PC-9 (cell line): ENCODE data around the gene SERPINE1. TPM values are rescaled to one million over a fixed set of nuclear protein-coding genes. Genes with fewer than 3 reads are reported as not detected.
"Not testable (repeated sequence)": the region's sequence is repeated elsewhere in the genome, so short reads cannot be mapped to it uniquely, and the experiment has no call there.

Experiments used
- BruUV-seq: library from RNA; stranded (reverse); fragments of 400-500 nt; replicated peaks from 2 replicates; lab custom pipeline; 2021; lab: Mats Ljungman, UMichigan
- CTCF ChIA-PET: fragments of 300-600 bp; sonication (Branson Sonifier 250); formaldehyde crosslinking; loops from one replicate; lab custom pipeline; 2022; ENCODE audit warnings: antibody characterized with exemption; lab: Charles Lee
- POLR2A ChIA-PET: fragments of 300-600 bp; sonication (Branson Sonifier 250); formaldehyde crosslinking; loops from one replicate; lab custom pipeline; 2022; ENCODE audit warnings: antibody characterized with exemption; ENCODE audit not compliant: unreplicated experiment; lab: Charles Lee
- DNase-seq, 2 experiments: peaks; one replicate each; pipeline versions ENCODE4 v3.0.0 to v3.0.0-alpha.2; 2015 to 2022; ENCODE audit warnings: mixed read lengths in 1 of 2
- H2AFZ ChIP-seq: fragments of 200-600 bp; sonication (generic); 2 replicates; pipeline ENCODE4 v1.8.1; 2017; ENCODE audit warnings: antibody characterized with exemption
- H3F3A ChIP-seq: fragments of 200-600 bp; sonication (generic); 2 replicates; pipeline ENCODE4 v1.8.1; 2017; ENCODE audit warnings: antibody characterized with exemption, mild to moderate bottlenecking, low read depth; ENCODE audit not compliant: insufficient read depth
- H3K27ac ChIP-seq: fragments of 200-600 bp; sonication (generic); 2 replicates; pipeline ENCODE4 v1.6.1; 2016; ENCODE audit warnings: mixed run types
- H3K27me3 ChIP-seq: fragments of 200-600 bp; sonication (generic); 2 replicates; pipeline ENCODE4 v1.6.1; 2016; ENCODE audit warnings: low read depth, mixed run types; ENCODE audit not compliant: insufficient read depth
- H3K36me3 ChIP-seq: fragments of 200-600 bp; sonication (generic); 2 replicates; pipeline ENCODE4 v1.6.1; 2016; ENCODE audit warnings: low read depth, mixed run types
- H3K4me1 ChIP-seq: fragments of 200-600 bp; sonication (generic); replicated peaks from 2 replicates; pipeline ENCODE4 v1.6.1; 2016; ENCODE audit warnings: mixed run types; ENCODE audit not compliant: insufficient read depth
- H3K4me2 ChIP-seq: fragments of 200-600 bp; sonication (generic); 2 replicates; pipeline ENCODE4 v1.6.1; 2017; ENCODE audit warnings: mixed run types
- H3K4me3 ChIP-seq: fragments of 200-600 bp; sonication (generic); 2 replicates; pipeline ENCODE4 v1.6.1; 2016; ENCODE audit warnings: mixed run types
- H3K79me2 ChIP-seq: fragments of 200-600 bp; sonication (generic); 2 replicates; pipeline ENCODE4 v1.6.1; 2017; ENCODE audit warnings: low read depth, mixed run types
- H3K9me2 ChIP-seq: fragments of 200-600 bp; sonication (generic); 2 replicates; pipeline ENCODE4 v1.8.1; 2017; ENCODE audit warnings: mild to moderate bottlenecking; ENCODE audit not compliant: insufficient read depth
- H3K9me3 ChIP-seq: fragments of 200-600 bp; sonication (generic); 2 replicates; pipeline ENCODE4 v1.8.1; 2016; ENCODE audit warnings: low read depth; ENCODE audit not compliant: insufficient read depth
- H4K20me1 ChIP-seq: fragments of 200-600 bp; sonication (generic); 2 replicates; pipeline ENCODE4 v1.8.1; 2017; ENCODE audit not compliant: insufficient read depth
- EZH2 ChIP-seq: fragments of 200-600 bp; sonication (generic); IDR thresholded peaks from 2 replicates; pipeline ENCODE4 v1.8.0; 2017; ENCODE audit warnings: antibody characterized with exemption, low read depth
- intact Hi-C: fragments of 100-400 bp; cut with micrococcal nuclease; formaldehyde crosslinking; loops from one replicate; pipeline ENCODE4 v1.10.0; 2022; ENCODE audit not compliant: unreplicated experiment
- total RNA-seq: library from RNA; stranded (reverse); gene quantifications from 2 replicates; pipeline ENCODE4 v1.2.3, GENCODE V29; 2021
- TF ChIP-seq, protein P1 (sequence below): fragments of 200-600 bp; sonication (generic); conservative IDR thresholded peaks from 2 replicates; pipeline ENCODE4 v1.6.1; 2017; ENCODE audit warnings: mixed run types, antibody characterized with exemption, mild to moderate bottlenecking, moderate library complexity

Gene SERPINE1
- total RNA-seq, 1 experiment from 2014 or later = 36.2 TPM

DNA sequence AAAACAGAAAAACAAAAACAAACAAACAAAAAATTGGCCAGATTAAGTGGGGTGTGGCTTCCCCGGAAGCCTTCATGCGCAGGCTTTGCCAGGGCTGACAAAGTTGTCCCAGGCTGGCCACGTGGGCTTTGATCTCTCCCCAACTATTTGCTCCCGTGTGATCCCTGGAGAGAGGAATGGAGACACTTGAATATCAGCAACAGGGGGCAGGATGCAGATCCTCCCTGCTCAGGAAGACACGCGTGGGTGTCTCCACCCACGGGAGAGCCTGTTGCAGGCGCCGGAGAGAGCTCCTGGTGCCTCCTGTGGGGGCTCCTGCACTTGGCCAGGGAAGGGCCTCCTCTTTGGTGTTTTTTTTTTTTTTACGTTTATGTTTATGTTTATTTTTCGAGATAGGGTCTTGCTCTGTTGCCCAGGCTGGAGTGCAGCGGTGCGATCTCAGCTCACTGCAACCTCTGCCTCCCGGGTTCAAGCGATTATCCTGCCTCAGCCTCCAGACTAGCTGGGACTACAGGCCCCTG, 22.7 kb upstream of the SERPINE1 start:
- Histone ChIP-seq H4K20me1 (no peaks in the 10 kb centered on the region), H2AFZ (no peak overlapping the region), H3K27ac (peak overlapping the region; percentile 74), H3F3A (peaks cover 64% of the 10 kb centered on the region), H3K36me3 (no peaks in the 10 kb centered on the region), H3K27me3 (no peaks in the 10 kb centered on the region), H3K4me2 (no peak overlapping the region), H3K79me2 (peaks cover 19% of the 10 kb centered on the region; the same call in 1 of the 2 replicates), H3K4me3 (no peak overlapping the region), H3K9me3 (no peaks in the 10 kb centered on the region), H3K4me1 (peaks cover 77% of the 10 kb centered on the region), H3K9me2 (no peaks in the 10 kb centered on the region)
- DNase-seq = no peak
- BruUV-seq = no TSS peak
- intact Hi-C loops = no loop called here
- TF ChIP-seq EZH2 = no peak
- TF ChIP-seq, protein P1, sequence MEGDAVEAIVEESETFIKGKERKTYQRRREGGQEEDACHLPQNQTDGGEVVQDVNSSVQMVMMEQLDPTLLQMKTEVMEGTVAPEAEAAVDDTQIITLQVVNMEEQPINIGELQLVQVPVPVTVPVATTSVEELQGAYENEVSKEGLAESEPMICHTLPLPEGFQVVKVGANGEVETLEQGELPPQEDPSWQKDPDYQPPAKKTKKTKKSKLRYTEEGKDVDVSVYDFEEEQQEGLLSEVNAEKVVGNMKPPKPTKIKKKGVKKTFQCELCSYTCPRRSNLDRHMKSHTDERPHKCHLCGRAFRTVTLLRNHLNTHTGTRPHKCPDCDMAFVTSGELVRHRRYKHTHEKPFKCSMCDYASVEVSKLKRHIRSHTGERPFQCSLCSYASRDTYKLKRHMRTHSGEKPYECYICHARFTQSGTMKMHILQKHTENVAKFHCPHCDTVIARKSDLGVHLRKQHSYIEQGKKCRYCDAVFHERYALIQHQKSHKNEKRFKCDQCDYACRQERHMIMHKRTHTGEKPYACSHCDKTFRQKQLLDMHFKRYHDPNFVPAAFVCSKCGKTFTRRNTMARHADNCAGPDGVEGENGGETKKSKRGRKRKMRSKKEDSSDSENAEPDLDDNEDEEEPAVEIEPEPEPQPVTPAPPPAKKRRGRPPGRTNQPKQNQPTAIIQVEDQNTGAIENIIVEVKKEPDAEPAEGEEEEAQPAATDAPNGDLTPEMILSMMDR = no peak
- ChIA-PET CTCF (no interaction called here), POLR2A (interaction anchor here (0.6 to 0.7 kb wide), 2 partner anchors 13 to 23 kb away, joined by 4 to 5 read pairs; partner anchors contain the start of gene SERPINE1)

DNA sequence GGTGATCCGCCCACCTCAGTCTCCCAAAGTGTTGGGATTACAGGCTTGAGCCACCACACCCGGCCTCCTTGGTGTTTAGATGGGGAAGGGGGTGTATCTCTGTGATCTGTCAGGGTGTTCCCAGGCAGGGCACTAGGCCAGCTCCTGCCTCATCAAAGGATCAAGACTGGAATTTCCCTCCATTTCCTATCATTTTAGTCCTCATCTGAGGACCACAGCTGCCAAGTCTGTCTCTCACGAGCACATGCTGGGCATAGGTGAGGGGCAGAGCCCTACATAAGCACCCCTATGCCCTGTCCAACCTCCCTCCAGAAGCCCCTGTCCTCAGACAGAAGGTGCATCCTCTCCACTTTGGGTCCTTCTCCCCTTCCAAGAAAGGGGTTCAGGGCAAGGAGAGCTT, 22.1 kb upstream of the SERPINE1 start:
- POLR2A ChIA-PET = interaction anchor here (0.6 kb wide), 1 partner anchor 22 kb away, joined by 4 read pairs; the partner anchor contains the start of gene SERPINE1

DNA sequence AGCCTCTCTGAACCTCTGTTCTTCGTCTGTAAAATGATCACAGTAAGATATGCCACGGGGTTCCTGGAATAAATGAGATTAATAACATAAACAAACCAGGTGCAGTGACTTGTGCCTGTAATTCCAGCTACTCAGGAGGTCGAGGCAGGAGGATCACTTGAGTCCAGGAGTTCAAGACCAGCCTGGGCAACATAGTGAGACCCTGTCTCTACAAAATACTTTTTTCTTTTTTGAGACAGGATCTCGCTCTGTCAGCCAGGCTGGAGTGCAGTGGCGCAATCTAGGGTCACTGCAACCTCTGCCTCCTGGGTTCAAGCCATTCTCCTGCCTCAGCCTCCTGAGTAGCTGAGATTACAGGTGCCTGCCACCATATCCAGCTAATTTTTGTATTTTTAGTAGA, 21.7 kb upstream of the SERPINE1 start:
- POLR2A ChIA-PET, H3K4me2 ChIP-seq: not testable (repeated sequence)

More for the DNA sequence above, 22.1 kb upstream of the SERPINE1 start:
- Histone ChIP-seq H3K36me3 (no peaks in the 10 kb centered on the region), H3K27ac (no peak overlapping the region), H3K9me3 (no peaks in the 10 kb centered on the region), H3K9me2 (no peaks in the 10 kb centered on the region), H3F3A (peaks cover 64% of the 10 kb centered on the region), H3K79me2 (peaks cover 19% of the 10 kb centered on the region; the same call in 1 of the 2 replicates), H3K4me2 (no peak overlapping the region), H2AFZ (no peak overlapping the region), H3K4me3 (no peak overlapping the region), H4K20me1 (no peaks in the 10 kb centered on the region), H3K4me1 (peaks cover 77% of the 10 kb centered on the region), H3K27me3 (no peaks in the 10 kb centered on the region)
- BruUV-seq = no TSS peak
- TF ChIP-seq, protein P1 = no peak
- TF ChIP-seq EZH2 = no peak
- intact Hi-C loops = no loop called here
- CTCF ChIA-PET = no interaction called here
- DNase-seq = no peak

More for the DNA sequence above, 21.7 kb upstream of the SERPINE1 start:
- intact Hi-C loops, H4K20me1 ChIP-seq, H3K9me3 ChIP-seq, H3K36me3 ChIP-seq, DNase-seq, H3K27ac ChIP-seq, BruUV-seq, H3K27me3 ChIP-seq, H2AFZ ChIP-seq, H3K4me3 ChIP-seq, H3K9me2 ChIP-seq: not testable (repeated sequence)
- CTCF ChIA-PET = interaction anchor here (0.6 kb wide), 1 partner anchor 32 kb away, joined by 3 read pairs; no protein-coding TSS in a partner anchor
- H3F3A ChIP-seq = peaks cover 66% of the 10 kb centered on the region
- H3K79me2 ChIP-seq = peaks cover 19% of the 10 kb centered on the region; the same call in 1 of the 2 replicates
- H3K4me1 ChIP-seq = peaks cover 76% of the 10 kb centered on the region
